IPS-11a (cell line): Measurements from ENCODE around the gene PRSS23.

ENCODE experiments used
- H3K4me3 ChIP-seq: one replicate; pipeline ENCODE4 v1.5.1; 2013; ENCODE audit warnings: low read depth, low read length, control low read depth

Gene PRSS23

DNA sequence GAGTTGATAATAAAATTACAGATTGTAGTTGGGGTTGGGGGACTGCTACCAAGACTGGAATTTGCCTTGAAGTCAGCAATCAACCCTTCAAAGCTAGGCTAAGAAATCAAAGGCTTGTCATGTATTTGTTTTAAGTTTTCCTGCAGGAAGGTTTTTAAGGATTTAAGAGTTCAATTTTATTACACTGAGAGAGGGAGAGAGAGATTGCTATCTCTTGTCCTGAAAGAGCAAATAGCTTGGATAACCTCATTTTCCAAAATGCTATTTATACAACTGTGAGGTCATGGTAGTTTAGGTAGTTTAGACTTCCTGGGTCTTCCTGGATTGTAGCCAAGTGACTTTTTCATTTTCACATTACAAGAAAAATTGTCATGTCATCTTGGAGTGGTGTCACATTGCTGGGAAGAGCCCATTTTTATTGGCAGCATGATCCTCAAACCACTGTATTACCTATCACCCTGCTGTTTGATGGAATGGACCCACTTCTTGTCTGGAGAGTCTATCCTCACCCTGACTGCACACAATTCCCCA, 10.1 kb upstream of the PRSS23 start:
- H3K4me3 ChIP-seq, result no peak overlapping the region

DNA sequence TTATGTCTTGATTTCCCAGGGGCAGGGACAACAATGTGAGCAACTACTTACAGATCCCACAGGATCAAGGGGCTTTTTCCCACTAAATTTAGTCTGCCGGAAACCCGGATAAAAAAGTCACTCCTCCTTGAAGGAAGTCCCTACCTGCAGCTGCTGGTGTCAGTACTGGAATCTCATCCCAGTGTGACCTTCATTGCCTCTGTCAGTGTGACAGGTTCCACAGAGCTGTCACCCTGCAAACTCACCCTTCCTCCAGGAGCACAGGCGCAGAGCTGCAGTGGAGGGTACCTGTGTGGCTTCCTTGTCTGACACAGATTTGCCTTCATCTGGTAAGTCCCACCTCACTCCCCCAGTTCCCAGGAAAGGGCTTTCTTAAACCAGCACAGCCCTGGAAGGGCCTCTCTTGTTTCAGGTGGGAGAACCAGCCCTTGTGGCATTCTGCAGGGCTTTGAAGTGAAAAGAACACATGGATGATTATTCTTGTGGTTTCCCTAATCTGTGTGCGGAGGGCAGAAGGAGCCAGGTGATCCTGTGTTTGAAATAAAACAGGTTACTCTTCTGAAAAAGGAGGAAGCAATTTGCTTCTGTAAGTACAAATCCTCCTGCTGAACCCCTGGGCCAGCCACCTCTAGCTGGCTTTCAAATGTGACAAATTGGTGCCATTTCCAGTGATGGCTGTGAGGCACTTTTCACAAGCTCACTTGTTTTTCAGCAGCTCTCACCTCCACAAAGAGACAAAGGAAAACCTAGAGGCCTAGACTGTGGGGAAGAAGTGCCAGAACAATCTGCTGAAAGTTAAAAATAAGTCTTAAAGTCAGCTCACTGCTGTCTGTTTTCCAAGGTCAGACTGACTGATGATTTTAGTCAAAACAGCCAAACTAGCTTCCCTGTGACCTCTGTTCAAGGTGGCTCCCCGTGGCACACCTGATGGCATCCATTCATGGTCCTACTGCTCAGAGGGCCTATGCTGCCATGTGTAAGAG, 9.2 kb upstream of the PRSS23 start:
- H3K4me3 ChIP-seq, result no peak overlapping the region

DNA sequence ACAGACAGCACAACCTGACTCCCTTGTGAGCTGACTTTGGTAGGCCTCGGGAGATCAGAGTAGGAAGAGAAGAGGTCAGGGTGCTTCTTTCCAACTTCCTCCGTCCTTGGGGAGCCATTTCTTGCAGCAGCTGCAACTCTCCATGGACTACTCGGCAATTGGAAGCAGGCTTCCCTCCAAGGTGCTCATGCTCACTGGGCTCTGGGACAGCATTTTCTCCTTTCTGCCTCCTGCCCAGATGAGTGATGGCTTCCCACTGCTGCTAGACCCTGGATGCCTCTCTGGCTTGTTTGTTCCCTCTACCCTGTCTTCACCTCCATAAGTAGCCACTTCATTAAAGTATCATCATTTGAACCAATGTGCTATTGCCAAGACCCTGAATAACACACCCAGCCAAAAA, 8.2 kb upstream of the PRSS23 start:
- no peak overlapping the region for H3K4me3 ChIP-seq

DNA sequence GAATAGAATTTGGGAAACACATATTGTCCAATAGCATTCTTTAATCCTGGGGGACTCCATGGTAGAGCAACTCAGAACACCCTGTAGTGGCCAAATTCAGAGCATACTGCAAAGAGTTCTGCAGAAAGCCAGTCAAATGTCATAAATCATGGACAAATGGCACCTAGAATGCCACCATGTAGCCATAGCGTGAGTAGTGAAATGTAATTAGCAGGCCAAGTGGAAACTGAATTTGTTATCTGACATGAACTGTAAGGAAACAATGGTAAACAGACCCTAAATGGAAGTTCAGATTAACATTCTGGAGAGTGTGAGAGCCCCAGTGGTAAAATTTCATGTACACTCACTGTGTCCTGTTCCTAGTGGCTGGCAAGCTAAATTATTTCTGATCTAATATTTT, 7.0 kb upstream of the PRSS23 start:
- no peak overlapping the region for H3K4me3 ChIP-seq

DNA sequence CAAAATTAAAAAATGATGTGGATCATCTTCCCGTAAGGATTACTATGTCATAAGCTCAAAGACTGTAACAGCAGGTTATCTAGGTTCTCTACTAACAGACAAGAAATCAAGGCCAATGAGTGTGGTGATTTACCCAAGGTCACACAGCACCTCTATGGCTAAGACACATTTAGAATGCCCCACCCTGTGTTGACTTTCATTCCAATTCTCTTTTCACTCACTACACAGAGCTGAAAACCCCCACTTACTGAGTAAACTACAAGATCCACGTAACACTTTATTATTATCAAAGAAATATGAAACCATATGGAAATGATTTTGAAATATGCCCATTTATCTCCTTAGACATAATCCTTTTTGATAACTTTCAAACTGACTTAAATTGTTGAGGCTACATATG, 4.8 kb upstream of the PRSS23 start:
- H3K4me3 ChIP-seq, result no peak overlapping the region

DNA sequence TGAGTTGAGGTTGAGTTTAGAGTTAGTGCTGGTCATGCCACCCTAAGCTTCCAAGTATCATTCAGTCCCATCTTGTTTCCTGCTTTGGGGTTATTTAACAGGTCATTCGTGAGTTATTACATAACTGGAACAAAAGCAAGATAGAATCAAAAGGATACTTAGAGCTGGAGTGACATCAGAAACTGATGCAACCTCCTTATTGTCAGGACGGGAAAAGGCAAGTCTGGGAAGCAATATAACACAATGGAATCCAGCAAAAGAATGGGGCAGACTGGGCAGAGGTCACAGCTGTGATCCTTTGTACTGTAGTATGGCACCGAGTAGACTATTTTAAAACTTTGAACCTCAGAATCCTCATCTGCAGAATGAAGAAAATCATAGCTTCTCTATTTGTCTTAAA, 4.4 kb upstream of the PRSS23 start:
- H3K4me3 ChIP-seq, result no peak overlapping the region

DNA sequence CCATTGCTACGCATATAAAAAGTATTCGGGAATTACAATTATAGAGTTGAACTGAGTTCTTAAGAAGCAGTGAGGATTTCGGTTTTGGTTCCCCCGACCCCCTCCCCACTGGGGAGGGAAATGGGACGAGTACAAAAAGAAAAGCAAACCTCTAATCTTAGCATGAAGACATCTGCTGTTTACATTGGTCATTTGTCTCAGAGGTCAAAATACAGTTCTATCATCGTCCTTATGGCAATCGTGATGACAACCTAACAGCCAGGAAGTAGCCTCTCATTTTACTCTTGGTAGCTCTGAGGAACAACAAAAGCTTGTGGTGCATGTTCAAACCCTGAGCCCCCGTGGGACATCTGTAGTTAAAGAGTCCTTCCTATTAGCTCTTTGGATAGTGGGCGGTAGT, 3.2 kb upstream of the PRSS23 start:
- no peak overlapping the region for H3K4me3 ChIP-seq

DNA sequence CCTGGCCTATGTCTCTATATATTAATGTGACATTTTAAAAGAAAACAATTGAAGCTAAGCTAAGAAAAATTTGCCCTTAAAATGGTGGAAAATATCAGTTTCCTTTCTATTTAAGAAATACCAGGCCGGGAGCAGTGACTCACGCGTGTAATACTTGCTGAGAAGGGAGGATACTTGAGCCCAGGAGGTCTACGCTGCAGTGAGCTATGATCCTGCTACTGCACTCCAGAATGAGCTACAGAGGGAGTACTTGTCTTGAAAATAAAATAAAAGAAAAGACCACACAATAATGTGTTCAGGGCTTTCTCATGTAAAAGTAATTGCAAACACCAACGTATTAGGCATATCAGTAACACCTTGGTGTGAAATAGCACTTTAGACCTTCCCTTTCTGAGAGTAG, 1.4 kb upstream of the PRSS23 start:
- H3K4me3 ChIP-seq, result no peak overlapping the region

DNA sequence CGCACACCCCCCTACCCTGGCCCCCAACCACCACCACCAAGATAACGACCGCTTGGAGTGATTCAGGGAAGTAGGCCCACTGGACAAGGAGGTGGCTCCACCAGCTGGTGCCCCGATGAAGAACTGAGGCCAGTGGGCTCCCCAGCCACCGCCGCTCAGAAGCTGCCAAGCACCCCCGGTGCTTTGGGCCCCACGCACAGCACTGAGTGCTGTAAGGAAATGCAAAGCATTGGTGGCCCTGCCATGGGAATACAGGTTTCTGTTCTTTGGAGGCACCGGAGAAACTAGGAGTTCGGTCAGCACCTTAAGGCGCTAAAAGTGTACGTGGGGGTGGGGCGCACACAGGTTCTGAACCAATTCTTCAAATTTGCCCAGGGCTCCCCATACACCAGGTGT, 664 bp upstream of the PRSS23 start:
- H3K4me3 ChIP-seq, result peak overlapping the region; percentile 55

DNA sequence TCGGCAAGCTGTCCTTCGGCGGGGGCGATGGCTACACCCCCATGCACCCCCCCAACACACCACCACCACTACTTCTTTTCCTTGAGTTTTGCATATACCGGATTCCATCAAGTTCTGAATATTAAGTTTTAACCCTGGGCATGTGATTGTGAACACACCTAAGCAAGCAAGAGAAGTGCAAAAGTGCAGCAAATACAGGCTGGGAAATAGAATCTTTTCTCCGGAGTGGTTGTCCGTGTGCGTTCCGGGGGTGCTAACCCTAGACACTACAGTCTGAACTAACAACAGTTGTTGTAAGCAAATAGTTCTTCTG, 574 bp downstream of the PRSS23 start:
- peak overlapping the region; percentile 55 for H3K4me3 ChIP-seq

DNA sequence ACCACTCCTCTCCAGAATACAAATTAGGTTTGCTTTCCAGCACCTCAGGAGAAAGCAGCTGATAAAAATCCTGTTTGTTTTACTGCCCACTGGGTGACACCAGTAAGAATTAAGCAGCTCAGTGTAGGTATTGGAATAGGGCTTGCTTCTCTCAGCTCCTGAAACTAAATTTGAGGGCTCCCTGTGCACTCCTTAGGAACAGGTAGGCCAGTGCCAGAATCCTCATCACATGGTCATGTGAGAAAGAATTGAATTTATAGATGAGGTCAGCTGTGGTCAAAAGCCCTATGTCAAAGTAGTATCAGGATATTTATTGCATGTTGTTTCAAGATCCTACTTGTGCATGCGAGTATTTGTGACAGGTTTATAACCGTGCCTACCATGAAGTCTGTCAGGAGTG, 1.0 kb downstream of the PRSS23 start:
- H3K4me3 ChIP-seq, result no peak overlapping the region

DNA sequence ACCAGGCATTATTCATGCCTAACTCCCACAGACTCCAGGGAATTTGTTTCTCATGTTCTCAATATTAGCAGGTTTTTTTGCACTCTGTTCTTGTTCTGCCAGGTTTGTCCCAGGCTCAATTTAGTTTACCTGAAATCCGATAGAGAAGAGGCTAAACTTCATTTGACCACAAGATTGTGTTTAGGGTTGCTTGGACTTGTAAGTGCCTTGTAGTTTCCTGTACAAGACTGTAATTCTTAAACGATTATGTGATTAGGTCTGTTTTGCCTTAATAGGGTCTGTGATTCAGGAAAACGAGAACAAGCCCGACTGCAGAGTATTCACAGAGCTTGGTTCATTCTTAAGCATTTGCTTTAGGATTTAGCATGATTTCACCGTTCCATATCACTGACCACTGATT, 1.8 kb downstream of the PRSS23 start:
- H3K4me3 ChIP-seq, result no peak overlapping the region

DNA sequence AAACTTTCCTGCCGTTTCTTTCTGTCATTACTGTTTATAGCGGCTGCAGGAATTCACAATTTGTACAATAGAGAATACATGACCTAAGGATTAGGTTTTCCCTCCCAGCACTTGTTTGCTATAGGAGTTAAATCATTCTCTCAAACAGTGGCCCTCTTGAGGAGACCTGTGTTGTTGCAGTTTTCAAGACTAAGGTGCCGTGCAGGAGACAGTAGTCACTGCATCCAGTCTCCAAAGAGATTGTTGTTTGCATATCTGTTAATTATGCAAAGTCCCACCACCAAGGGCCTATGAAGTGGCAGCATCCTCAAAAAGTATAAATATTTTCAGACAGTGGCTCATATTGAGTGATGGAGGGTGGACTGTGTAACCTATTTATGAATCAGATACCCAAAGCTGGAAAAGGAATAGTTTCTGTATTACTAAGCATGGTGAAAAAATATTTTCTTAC, 2.3 kb downstream of the PRSS23 start:
- no peak overlapping the region for H3K4me3 ChIP-seq

DNA sequence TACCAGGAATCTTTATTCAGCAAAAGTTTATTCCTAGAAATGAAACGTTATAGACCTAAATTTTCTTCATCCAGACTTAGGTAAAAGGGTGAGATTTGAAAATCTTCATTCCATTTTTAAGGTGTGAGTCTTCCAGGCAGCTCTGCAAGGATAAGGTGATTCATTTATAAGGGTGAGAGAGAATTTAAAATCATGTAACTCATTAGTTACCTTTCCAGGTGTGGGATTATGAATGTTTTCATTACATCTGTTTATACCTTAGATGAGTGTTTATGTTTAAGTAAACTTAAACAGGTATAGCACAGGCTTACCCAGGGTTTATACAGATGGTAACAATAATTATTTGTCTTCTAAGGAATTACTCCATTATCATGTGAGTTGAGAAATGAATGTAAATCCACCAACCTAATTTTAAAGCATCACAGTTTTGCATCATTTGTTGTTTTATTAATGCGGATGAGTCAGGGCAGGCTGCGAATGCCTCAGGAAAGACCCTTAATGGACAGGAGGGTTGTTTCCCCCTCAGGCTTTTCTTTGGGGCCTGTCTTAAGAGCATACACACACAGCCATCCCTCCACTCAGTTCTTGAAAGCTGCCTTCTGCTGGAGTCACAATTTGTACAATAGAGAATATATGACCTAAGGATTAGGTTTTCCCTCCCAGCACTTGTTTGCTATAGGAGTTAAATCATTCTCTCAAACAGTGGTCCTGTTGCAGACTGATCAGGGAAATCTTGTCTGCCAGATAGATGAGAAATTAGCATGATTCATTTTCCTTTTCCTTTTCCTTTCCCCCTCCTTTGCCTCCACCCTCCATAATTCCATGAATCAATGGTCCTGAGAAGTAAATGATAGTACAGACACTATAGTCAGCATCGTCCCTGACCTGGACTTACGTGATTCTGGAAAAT, 3.0 kb downstream of the PRSS23 start:
- no peak overlapping the region for H3K4me3 ChIP-seq

DNA sequence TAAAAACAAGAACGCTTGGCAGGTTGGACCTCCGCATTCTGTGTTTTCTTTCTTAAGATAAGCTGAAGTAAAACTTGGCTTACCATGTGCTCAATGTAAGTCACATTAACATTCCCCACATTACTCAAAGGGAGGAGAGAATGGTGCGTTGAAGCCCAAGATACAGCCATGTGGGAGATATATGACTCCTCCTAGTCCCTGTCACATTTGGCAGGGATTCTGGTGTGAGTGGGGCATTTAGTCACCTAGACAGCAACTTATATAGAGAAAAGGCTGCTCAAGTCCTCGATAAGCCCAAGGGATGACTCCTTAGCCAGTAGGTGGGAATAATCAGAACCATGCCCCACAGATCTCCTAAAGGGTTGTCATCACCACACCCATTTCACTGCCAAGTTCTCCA, 4.6 kb downstream of the PRSS23 start:
- no peak overlapping the region for H3K4me3 ChIP-seq

DNA sequence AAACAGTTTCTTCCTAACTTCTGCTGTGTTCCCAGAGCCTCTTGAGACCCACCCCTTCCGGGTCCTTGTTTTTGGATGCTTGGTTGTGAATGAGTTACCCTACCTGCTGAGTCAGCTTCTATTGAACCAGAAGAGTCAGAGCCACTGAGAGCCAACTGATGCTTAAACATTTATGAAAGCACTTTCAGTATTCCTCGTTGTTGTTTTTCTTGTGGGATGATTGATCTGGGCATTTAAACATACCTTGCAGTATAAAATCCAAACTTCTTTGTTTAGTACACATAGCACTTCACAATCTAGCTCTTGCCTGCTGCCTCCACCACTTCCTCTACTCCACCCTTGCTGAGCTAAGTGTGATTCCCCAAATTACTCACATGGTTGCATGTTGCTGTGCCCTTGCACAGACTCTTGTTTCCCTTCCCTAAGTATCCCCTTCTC, 5.5 kb downstream of the PRSS23 start:
- no peak overlapping the region for H3K4me3 ChIP-seq

DNA sequence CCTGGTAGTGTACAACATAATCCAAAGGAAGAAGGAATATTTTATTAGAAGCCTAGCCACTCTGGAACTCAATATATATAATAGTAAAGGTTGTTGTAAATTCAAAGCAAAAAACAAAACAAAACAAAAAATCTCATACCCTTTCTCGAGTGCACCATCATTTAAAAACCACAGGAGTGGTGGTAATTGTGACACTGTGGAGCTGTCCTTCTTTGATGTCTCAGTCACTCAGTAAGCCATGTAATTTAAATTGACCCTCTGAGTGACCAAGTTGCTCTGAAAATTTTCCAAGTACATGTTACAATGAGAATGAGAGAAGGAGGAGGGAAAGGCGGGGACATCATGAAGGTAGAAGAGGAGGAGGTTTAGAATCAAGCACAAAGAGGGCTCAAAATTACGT, 6.6 kb downstream of the PRSS23 start:
- H3K4me3 ChIP-seq, result no peak overlapping the region

DNA sequence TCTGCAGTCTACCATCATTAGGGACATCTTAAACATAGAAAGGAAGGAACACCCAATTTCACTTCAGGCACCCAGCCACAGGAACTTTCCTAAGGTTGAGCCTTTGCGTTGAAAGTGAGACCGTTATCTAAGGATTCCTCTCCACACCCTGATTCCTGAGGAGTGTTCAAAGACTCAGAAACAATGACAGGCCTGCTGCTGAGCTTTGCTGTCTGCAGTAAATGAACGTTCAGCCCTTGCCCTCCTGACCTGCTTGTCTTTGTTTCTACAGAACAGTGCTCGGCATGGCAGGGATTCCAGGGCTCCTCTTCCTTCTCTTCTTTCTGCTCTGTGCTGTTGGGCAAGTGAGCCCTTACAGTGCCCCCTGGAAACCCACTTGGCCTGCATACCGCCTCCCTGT, 7.0 kb downstream of the PRSS23 start:
- no peak overlapping the region for H3K4me3 ChIP-seq

DNA sequence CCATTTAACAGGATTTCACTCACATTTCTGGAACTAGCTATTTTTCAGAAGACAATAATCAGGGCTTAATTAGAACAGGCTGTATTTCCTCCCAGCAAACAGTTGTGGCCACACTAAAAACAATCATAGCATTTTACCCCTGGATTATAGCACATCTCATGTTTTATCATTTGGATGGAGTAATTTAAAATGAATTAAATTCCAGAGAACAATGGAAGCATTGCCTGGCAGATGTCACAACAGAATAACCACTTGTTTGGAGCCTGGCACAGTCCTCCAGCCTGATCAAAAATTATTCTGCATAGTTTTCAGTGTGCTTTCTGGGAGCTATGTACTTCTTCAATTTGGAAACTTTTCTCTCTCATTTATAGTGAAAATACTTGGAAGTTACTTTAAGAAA, 9.2 kb downstream of the PRSS23 start:
- H3K4me3 ChIP-seq, result no peak overlapping the region

DNA sequence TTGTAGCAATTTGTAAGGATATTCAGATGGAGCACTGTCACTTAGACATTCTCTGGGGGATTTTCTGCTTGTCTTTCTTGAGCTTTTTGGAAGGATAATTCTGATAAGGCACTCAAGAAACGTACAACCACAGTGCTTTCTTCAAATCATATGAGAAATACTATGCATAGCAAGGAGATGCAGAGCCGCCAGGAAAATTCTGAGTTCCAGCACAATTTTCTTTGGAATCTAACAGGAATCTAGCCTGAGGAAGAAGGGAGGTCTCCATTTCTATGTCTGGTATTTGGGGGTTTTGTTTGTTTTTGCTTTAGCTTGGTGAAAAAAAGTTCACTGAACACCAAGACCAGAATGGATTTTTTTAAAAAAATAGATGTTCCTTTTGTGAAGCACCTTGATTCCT, 9.9 kb downstream of the PRSS23 start:
- H3K4me3 ChIP-seq, result no peak overlapping the region

DNA sequence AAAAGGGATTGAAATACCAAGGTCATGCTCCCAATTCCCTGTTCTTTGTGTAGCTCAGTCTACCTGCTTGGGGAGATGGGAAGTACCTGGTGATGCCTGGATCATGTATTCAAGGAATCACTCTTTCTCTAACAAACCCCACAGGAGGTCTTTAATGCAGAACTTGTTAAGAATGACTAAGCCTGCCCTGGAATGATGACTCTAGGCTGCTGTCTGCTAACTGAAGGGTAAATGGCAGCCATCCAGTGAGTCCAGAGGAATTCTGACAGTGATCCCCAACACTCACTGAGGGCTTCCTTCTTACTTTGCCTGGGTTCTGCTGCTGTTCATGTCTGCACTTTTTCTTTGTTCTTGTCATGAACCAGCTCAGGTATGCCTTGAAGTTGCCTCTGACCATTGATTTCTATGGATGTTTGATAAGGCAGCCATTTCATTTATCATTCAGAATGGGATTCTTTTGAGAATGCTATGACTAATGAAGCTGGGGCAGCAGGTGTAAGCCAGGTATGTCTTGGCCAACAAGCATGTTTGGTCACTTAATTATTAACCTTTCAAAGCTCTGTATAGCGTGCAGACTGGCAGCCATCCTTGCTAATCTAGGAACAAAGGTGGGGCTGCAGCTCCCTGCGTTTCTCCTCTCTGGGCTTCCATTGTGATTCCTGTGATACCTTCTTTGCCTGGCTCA, 11.4 kb downstream of the PRSS23 start:
- H3K4me3 ChIP-seq, result no peak overlapping the region
